ENCODE measurements around the gene SLC4A11.

DNA sequence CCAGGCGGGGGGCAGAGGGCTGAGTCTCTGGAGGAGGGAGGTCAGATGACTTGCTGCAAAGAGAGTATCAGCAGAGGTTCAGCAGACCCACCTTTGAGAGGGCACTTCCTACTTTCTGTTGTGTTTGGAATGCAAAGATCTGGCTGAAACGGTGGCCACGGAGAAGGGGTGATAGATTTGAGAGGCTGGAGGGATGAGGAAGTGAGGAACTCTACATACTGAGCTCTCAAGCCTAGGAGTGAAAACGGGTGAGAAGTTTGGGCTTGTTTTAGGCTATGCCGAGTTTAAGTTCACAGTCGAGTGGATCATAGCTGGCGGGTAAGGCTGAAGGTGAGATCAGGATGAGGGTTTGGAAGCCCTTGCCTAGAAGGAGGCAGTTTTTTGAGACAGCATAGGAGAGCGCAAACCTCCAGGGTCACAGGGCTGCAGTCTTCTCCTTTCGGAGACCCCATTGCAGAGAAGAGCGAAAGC is 30.2 kb downstream of the SLC4A11 start:
- TF ChIP-seq, protein P1, sequence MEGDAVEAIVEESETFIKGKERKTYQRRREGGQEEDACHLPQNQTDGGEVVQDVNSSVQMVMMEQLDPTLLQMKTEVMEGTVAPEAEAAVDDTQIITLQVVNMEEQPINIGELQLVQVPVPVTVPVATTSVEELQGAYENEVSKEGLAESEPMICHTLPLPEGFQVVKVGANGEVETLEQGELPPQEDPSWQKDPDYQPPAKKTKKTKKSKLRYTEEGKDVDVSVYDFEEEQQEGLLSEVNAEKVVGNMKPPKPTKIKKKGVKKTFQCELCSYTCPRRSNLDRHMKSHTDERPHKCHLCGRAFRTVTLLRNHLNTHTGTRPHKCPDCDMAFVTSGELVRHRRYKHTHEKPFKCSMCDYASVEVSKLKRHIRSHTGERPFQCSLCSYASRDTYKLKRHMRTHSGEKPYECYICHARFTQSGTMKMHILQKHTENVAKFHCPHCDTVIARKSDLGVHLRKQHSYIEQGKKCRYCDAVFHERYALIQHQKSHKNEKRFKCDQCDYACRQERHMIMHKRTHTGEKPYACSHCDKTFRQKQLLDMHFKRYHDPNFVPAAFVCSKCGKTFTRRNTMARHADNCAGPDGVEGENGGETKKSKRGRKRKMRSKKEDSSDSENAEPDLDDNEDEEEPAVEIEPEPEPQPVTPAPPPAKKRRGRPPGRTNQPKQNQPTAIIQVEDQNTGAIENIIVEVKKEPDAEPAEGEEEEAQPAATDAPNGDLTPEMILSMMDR (IDR thresholded peaks at IDR 0.05) = no peak
- TF ChIP-seq POLR2AphosphoS5 (IDR thresholded peaks at IDR 0.05; ENCODE audit: low read depth, low read length) (no peak), RAD21 (IDR thresholded peaks at IDR 0.05; ENCODE audit: low read length) (no peak)
- TF ChIP-seq, protein P2, sequence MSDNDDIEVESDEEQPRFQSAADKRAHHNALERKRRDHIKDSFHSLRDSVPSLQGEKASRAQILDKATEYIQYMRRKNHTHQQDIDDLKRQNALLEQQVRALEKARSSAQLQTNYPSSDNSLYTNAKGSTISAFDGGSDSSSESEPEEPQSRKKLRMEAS (IDR thresholded peaks at IDR 0.05; ENCODE audit: low read depth) = no peak
